WTC11 (cell line): ENCODE measurements around the gene CCDC50.

Experiments used
- TF ChIP-seq, protein P1 (sequence below): fragments of 200-600 bp; IDR thresholded peaks from 2 replicates; pipeline ENCODE4 v1.8.0; 2022; ENCODE audit warnings: antibody characterized with exemption
- TF ChIP-seq, protein P2 (sequence below): sonication (generic); formaldehyde crosslinking; IDR thresholded peaks from 2 replicates; pipeline ENCODE4 v1.8.0; 2023; ENCODE audit warnings: missing genetic modification reagents
- TF ChIP-seq, protein P3 (sequence below): sonication (generic); formaldehyde crosslinking; IDR thresholded peaks from 2 replicates; pipeline ENCODE4 v1.8.1; 2022; ENCODE audit warnings: low read depth, missing genetic modification reagents, borderline replicate concordance
- TF ChIP-seq, protein P4 (sequence below): sonication (generic); formaldehyde crosslinking; IDR thresholded peaks from 2 replicates; pipeline ENCODE4 v1.8.1; 2023; ENCODE audit warnings: mild to moderate bottlenecking, missing genetic modification reagents

DNA sequence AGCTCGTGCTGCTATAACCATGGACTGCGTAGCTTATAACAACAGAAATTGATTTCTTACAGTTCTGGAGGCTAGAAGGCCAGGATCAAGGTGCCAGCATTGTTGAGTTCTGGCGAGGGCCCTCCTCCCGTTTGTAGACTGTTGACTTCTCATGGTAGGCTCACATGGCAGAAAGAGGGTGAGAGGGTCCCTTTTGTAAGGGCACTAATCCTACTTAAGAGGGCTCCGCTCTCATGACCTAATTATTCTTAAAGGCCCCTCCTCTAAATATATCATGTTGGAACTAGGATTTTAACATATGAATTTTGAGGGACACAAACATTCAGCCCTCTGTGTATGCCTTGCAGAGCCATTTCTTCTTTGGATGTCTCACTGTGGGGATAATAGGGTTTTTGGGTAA, 103.0 kb downstream of the CCDC50 start:
- TF ChIP-seq, protein P1, sequence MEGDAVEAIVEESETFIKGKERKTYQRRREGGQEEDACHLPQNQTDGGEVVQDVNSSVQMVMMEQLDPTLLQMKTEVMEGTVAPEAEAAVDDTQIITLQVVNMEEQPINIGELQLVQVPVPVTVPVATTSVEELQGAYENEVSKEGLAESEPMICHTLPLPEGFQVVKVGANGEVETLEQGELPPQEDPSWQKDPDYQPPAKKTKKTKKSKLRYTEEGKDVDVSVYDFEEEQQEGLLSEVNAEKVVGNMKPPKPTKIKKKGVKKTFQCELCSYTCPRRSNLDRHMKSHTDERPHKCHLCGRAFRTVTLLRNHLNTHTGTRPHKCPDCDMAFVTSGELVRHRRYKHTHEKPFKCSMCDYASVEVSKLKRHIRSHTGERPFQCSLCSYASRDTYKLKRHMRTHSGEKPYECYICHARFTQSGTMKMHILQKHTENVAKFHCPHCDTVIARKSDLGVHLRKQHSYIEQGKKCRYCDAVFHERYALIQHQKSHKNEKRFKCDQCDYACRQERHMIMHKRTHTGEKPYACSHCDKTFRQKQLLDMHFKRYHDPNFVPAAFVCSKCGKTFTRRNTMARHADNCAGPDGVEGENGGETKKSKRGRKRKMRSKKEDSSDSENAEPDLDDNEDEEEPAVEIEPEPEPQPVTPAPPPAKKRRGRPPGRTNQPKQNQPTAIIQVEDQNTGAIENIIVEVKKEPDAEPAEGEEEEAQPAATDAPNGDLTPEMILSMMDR, result no peak
- TF ChIP-seq, protein P2, sequence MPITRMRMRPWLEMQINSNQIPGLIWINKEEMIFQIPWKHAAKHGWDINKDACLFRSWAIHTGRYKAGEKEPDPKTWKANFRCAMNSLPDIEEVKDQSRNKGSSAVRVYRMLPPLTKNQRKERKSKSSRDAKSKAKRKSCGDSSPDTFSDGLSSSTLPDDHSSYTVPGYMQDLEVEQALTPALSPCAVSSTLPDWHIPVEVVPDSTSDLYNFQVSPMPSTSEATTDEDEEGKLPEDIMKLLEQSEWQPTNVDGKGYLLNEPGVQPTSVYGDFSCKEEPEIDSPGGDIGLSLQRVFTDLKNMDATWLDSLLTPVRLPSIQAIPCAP (CRISPR knock-in tag), result no peak
- TF ChIP-seq, protein P3, sequence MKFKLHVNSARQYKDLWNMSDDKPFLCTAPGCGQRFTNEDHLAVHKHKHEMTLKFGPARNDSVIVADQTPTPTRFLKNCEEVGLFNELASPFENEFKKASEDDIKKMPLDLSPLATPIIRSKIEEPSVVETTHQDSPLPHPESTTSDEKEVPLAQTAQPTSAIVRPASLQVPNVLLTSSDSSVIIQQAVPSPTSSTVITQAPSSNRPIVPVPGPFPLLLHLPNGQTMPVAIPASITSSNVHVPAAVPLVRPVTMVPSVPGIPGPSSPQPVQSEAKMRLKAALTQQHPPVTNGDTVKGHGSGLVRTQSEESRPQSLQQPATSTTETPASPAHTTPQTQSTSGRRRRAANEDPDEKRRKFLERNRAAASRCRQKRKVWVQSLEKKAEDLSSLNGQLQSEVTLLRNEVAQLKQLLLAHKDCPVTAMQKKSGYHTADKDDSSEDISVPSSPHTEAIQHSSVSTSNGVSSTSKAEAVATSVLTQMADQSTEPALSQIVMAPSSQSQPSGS (CRISPR knock-in tag), result no peak
- TF ChIP-seq, protein P4, sequence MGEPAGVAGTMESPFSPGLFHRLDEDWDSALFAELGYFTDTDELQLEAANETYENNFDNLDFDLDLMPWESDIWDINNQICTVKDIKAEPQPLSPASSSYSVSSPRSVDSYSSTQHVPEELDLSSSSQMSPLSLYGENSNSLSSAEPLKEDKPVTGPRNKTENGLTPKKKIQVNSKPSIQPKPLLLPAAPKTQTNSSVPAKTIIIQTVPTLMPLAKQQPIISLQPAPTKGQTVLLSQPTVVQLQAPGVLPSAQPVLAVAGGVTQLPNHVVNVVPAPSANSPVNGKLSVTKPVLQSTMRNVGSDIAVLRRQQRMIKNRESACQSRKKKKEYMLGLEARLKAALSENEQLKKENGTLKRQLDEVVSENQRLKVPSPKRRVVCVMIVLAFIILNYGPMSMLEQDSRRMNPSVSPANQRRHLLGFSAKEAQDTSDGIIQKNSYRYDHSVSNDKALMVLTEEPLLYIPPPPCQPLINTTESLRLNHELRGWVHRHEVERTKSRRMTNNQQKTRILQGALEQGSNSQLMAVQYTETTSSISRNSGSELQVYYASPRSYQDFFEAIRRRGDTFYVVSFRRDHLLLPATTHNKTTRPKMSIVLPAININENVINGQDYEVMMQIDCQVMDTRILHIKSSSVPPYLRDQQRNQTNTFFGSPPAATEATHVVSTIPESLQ, result no peak
